Occipital lobe (tissue), 2 donors: ENCODE measurements around the gene ASAH2. TPM values are rescaled to one million over a fixed set of nuclear protein-coding genes. Genes with fewer than 3 reads are reported as not detected.

Source experiments
- DNase-seq: peaks from one replicate; lab custom pipeline; 2025; lab: John Stamatoyannopoulos, UW
- total RNA-seq: library from RNA; depleted of rRNA; stranded (reverse); fragments of >200 nt; gene quantifications from one replicate; pipeline ENCODE4 v1.2.3, GENCODE V29; 2014

The ASAH2 gene
- total RNA-seq, 1 donor from 2014 or later, result 1.7 TPM

DNA sequence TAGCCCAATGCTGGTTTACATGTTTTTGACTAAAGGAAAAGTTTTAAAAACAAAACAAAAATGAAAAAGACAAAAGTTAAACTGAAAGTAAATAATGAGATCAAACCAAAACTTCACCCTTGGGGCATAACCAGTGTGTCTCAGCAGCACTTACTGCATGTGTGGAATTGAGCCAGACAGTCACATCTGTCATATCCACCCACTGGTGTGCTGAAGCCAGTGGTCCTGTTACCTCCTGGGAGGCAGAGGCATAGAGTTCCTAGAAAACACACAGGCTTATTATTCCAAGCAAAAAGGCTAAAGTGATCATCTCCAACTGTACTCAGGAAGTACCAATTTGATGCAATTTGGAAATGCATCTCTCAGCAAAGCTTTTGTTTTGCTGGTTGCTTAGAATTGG is 40.4 kb downstream of the ASAH2 start:
- no peak for DNase-seq

Other genes starting within 250 kb of the ASAH2 start
- 34.9 TPM for gene WASHC2A, start 183.6 kb downstream of the ASAH2 start, total RNA-seq